Mucosa of descending colon (tissue), 3 donors: ENCODE measurements around the gene HOXD3. TPM values are rescaled to one million over a fixed set of nuclear protein-coding genes. Genes with fewer than 3 reads are reported as not detected.

Experiments used
- ATAC-seq: fragments of 200-7000 bp; cut with Tn5 transposase; one replicate; pipeline ENCODE4 v1.9.1; 2020; ENCODE audit warnings: mild to moderate bottlenecking, moderate library complexity
- DNase-seq, 3 donors: peaks; one replicate each; pipeline ENCODE4 v3.0.0-alpha.2; 2020
- H3K36me3 ChIP-seq: fragments of 200-600 bp; one replicate; pipeline ENCODE4 v1.8.0; 2021; ENCODE audit warnings: low read depth, mild to moderate bottlenecking
- H3K4me1 ChIP-seq: fragments of 200-600 bp; one replicate; pipeline ENCODE4 v1.8.0; 2021; ENCODE audit warnings: low read depth, mild to moderate bottlenecking
- H3K4me3 ChIP-seq: fragments of 200-600 bp; one replicate; pipeline ENCODE4 v1.8.0; 2021; ENCODE audit warnings: mild to moderate bottlenecking
- H3K9me3 ChIP-seq: fragments of 200-600 bp; one replicate; pipeline ENCODE4 v1.8.0; 2021; ENCODE audit warnings: mild to moderate bottlenecking
- intact Hi-C, 2 donors: fragments of 100-400 bp; cut with DNase I in 1 of 2; cut with micrococcal nuclease in 1 of 2; formaldehyde crosslinking; loops; one replicate each; pipeline versions ENCODE4 v1.11.0 to v1.11.1; 2022; cut with DNase I, micrococcal nuclease
- total RNA-seq, 3 donors: library from RNA; stranded (reverse); fragmentation: NEBNext Ultra II Directional in 2 of 3; extraction: Animal tissue kit (Norgen Biotek cat#: 25700) in 2 of 3; gene quantifications; one replicate each; pipeline versions ENCODE4 v1.2.1 to v1.2.4, GENCODE V29; 2021 to 2023
- TF ChIP-seq, protein P1 (sequence below): fragments of 200-600 bp; IDR thresholded peaks from one replicate; pipeline ENCODE4 v1.8.0; 2022; ENCODE audit warnings: antibody characterized with exemption, mild to moderate bottlenecking
- donor health status: DM: no; HTN: no; CAD: no; lungs with moderate emphysema.
- donor health status: DM: no; HTN: no; CAD: no.
- donor health status: DM: no; HTN: yes; CAD: no.

The HOXD3 gene
- total RNA-seq, 3 donors from 2014 or later: 5.8 to 7.0 (median 6.0) TPM

DNA sequence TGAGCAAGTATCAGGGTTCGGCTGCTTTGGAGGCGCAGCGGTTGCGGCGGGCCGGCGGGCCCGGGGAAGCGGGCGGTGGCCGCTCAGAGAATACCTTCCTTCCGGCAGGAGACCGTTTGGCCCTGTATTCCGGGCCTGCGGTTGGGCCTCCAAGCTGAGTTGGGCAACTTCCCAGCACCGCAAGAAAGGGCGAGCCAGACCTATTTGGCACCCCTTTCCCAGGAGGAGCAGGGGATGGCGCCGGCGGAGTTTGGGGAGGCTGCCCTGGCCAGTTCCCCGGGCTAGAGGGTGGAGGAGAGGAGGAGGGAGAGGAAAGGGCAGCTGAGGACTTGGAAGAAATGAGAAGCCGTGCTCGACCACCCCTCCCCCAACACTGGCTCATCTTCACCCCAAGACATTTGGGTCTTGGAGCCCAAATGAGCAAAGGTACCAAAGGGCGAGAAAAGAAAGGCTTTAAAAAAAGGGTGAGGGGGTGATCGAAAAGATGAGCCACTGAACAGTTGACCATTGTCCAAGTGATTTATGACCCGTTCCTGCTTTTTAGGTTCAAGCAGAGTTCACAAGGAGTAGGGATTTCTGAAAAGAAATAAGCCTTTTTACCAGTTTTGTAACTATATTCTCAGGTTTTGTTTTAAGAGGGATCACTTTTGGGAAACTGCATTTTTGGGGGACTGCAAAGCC is 8.4 kb downstream of the HOXD3 start:
- H3K9me3 ChIP-seq: no peaks in the 10 kb centered on the region
- DNase-seq (no peak), ATAC-seq (no peak)
- intact Hi-C loops: no loop called here
- H3K36me3 ChIP-seq: no peaks in the 10 kb centered on the region
- TF ChIP-seq, protein P1, sequence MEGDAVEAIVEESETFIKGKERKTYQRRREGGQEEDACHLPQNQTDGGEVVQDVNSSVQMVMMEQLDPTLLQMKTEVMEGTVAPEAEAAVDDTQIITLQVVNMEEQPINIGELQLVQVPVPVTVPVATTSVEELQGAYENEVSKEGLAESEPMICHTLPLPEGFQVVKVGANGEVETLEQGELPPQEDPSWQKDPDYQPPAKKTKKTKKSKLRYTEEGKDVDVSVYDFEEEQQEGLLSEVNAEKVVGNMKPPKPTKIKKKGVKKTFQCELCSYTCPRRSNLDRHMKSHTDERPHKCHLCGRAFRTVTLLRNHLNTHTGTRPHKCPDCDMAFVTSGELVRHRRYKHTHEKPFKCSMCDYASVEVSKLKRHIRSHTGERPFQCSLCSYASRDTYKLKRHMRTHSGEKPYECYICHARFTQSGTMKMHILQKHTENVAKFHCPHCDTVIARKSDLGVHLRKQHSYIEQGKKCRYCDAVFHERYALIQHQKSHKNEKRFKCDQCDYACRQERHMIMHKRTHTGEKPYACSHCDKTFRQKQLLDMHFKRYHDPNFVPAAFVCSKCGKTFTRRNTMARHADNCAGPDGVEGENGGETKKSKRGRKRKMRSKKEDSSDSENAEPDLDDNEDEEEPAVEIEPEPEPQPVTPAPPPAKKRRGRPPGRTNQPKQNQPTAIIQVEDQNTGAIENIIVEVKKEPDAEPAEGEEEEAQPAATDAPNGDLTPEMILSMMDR: no peak
- H3K4me1 ChIP-seq: no peaks in the 10 kb centered on the region
- no peak overlapping the region for H3K4me3 ChIP-seq

DNA sequence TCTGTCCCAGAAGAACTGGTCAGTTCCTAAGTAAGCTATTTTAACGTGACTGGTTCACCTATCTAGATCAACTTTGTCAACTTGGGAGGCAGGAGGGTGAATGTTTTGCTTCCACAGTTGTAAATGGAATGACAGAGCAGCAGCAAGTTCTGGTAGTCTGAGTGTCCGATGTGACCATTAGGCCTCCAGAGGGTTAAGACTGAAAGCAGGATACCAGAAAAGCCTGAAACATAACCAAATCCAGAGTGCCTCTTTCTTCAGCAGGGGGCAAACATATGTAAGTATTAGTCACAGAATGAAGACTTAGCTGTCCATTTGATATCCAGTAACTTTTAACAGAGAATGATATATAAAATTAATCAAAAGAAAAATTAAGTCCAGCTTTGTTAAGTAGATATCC is 9.2 kb downstream of the HOXD3 start:
- H3K4me1 ChIP-seq: no peaks in the 10 kb centered on the region
- no peaks in the 10 kb centered on the region for H3K9me3 ChIP-seq
- ATAC-seq: no peak
- no peak overlapping the region for H3K4me3 ChIP-seq
- DNase-seq: no peak
- TF ChIP-seq, protein P1: no peak
- H3K36me3 ChIP-seq: no peaks in the 10 kb centered on the region
- intact Hi-C loops: no loop called here

DNA sequence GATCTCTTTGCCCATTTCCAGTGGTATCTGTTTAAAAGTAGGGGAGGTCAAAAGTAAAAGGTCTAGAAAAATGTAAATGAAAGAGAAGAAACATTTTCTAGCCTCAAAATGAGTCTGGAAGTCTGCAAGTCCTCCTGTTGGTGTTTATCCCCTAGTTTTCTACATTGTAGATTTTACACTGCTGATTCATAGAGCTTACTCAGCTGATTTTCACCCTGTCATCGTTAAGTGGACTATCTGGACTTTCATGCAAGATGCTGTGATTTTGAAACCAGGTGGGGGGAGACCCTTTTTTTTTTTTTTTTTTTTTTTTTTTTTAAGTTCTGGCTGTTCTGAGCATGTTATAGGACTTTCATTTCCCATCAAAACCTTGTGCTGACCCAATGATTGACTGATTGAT is 10.3 kb downstream of the HOXD3 start:
- no peak for DNase-seq
- Histone ChIP-seq H3K4me3 (no peak overlapping the region), H3K9me3 (no peaks in the 10 kb centered on the region), H3K36me3 (no peaks in the 10 kb centered on the region), H3K4me1 (no peaks in the 10 kb centered on the region)
- no peak for ATAC-seq
- TF ChIP-seq, protein P1: no peak
- intact Hi-C loops: no loop called here

DNA sequence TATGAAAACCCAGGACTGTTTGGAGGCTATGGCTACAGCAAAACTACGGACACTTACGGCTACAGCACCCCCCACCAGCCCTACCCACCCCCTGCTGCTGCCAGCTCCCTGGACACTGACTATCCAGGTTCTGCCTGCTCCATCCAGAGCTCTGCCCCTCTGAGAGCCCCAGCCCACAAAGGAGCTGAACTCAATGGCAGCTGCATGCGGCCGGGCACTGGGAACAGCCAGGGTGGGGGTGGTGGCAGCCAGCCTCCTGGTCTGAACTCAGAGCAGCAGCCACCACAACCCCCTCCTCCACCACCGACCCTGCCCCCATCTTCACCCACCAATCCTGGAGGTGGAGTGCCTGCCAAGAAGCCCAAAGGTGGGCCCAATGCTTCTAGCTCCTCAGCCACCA is 12.1 kb downstream of the HOXD3 start:
- no peaks in the 10 kb centered on the region for H3K9me3 ChIP-seq
- ATAC-seq (no peak), DNase-seq (no peak)
- TF ChIP-seq, protein P1: no peak
- intact Hi-C loops: no loop called here
- no peak overlapping the region for H3K4me3 ChIP-seq
- H3K36me3 ChIP-seq: no peaks in the 10 kb centered on the region
- H3K4me1 ChIP-seq: no peaks in the 10 kb centered on the region

DNA sequence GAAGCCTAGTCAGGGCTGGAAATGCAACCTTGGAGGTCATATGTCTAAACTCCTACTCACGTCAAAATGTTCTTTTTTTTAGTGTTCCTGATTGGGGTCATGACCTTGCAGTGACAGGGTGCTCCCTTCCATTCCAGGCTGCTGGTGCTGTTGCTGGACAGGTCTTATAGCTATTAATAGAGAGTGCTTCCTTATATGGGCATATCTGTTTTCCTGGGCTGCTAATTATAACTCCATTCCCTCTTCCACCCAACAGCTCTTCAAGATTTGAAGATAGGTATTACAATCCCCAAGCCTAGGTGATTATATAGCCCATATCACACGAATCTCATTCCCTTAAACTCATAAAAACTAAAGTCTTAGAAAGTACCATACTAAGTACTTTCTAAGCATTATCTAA is 12.6 kb downstream of the HOXD3 start:
- Histone ChIP-seq H3K9me3 (no peaks in the 10 kb centered on the region), H3K36me3 (no peaks in the 10 kb centered on the region), H3K4me1 (peaks cover 5% of the 10 kb centered on the region), H3K4me3 (no peak overlapping the region)
- no peak for DNase-seq
- intact Hi-C loops: no loop called here
- TF ChIP-seq, protein P1: no peak
- ATAC-seq: no peak
